ENCODE measurements around the gene RABGEF1. TPM values are rescaled to one million over a fixed set of nuclear protein-coding genes. Genes with fewer than 3 reads are reported as not detected.

Gene RABGEF1
- total RNA-seq, 1 donor from 2014 or later, result 33.2 TPM

DNA sequence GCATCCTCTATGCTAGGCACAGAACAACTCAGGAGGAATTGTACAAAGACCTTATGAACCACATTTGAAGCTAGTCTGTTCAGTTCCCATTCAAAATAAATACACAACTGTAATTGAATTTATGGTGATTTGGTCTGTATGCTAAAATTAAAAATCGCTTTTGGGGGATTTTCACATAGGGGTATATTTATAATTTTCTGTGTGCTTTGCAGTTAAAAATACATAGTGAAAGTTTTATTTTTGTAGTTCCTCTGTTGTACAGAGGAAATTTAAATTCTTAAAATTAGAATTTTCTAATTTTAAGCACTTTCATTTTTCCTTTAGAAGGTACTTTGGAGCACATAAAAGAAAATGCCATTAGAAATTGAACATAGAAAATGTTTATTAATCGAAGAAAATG, 6.9 kb downstream of the RABGEF1 start:
- peaks cover 25% of the 10 kb centered on the region for H3K4me1 Mint-ChIP-seq (ENCODE audit: low read depth, unreplicated experiment)
- H3K4me3 Mint-ChIP-seq (ENCODE audit: unreplicated experiment), result no peak overlapping the region
- Histone ChIP-seq H3K79me2 (ENCODE audit: insufficient read depth, low read length) (peaks cover 97% of the 10 kb centered on the region), H3K27ac (ENCODE audit: low read depth, low read length) (no peak overlapping the region), H3K27me3 (ENCODE audit: insufficient read depth, low read length) (no peaks in the 10 kb centered on the region), H3K4me1 (ENCODE audit: insufficient read depth, low read length) (peaks cover 10% of the 10 kb centered on the region), H4K20me1 (ENCODE audit: insufficient read depth, low read length) (peaks cover 81% of the 10 kb centered on the region), H3K9me3 (ENCODE audit: insufficient read depth, low read depth, low read length) (no peaks in the 10 kb centered on the region), H2AFZ (ENCODE audit: low read depth, low read length) (no peak overlapping the region), H3K4me2 (ENCODE audit: low read length) (no peak overlapping the region), H3K9ac (ENCODE audit: low read length) (no peak overlapping the region), H3K4me3 (ENCODE audit: insufficient read depth, low read depth, low read length) (no peak overlapping the region), H3K36me3 (ENCODE audit: insufficient read depth, low read length) (no peaks in the 10 kb centered on the region)
- FAIRE-seq (no peak), DNase-seq (ENCODE audit: low read depth) (no peak)
- no peaks in the 10 kb centered on the region for H3K27me3 Mint-ChIP-seq (ENCODE audit: low read depth, unreplicated experiment)
- H3K9me3 Mint-ChIP-seq (ENCODE audit: unreplicated experiment), result no peaks in the 10 kb centered on the region
- H3K36me3 Mint-ChIP-seq (ENCODE audit: low read depth, unreplicated experiment), result peaks cover 6% of the 10 kb centered on the region
- no peak overlapping the region for H3K27ac Mint-ChIP-seq (ENCODE audit: unreplicated experiment)
- TF ChIP-seq, protein P1, sequence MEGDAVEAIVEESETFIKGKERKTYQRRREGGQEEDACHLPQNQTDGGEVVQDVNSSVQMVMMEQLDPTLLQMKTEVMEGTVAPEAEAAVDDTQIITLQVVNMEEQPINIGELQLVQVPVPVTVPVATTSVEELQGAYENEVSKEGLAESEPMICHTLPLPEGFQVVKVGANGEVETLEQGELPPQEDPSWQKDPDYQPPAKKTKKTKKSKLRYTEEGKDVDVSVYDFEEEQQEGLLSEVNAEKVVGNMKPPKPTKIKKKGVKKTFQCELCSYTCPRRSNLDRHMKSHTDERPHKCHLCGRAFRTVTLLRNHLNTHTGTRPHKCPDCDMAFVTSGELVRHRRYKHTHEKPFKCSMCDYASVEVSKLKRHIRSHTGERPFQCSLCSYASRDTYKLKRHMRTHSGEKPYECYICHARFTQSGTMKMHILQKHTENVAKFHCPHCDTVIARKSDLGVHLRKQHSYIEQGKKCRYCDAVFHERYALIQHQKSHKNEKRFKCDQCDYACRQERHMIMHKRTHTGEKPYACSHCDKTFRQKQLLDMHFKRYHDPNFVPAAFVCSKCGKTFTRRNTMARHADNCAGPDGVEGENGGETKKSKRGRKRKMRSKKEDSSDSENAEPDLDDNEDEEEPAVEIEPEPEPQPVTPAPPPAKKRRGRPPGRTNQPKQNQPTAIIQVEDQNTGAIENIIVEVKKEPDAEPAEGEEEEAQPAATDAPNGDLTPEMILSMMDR (IDR thresholded peaks at IDR 0.05; ENCODE audit: insufficient read depth, low read depth, low read length), result no peak
- no peak for TF ChIP-seq EZH2 (IDR thresholded peaks at IDR 0.05; ENCODE audit: insufficient read depth, low read length)

- H2AFZ ChIP-seq (ENCODE audit: low read depth, low read length), result no peak overlapping the region
- H3K27ac Mint-ChIP-seq (ENCODE audit: unreplicated experiment), result no peak overlapping the region
- H3K4me2 ChIP-seq (ENCODE audit: low read length), result peak overlapping the region; percentile 12
- H3K4me1 ChIP-seq (ENCODE audit: insufficient read depth, low read length), result peaks cover 4% of the 10 kb centered on the region
- no peaks in the 10 kb centered on the region for H3K9me3 ChIP-seq (ENCODE audit: insufficient read depth, low read depth, low read length)
- peaks cover 23% of the 10 kb centered on the region for H3K4me1 Mint-ChIP-seq (ENCODE audit: low read depth, unreplicated experiment)
- FAIRE-seq (no peak), DNase-seq (ENCODE audit: low read depth) (peak; percentile 68)
- peaks cover 81% of the 10 kb centered on the region for H4K20me1 ChIP-seq (ENCODE audit: insufficient read depth, low read length)
- no peaks in the 10 kb centered on the region for H3K27me3 Mint-ChIP-seq (ENCODE audit: low read depth, unreplicated experiment)
- TF ChIP-seq EZH2 (IDR thresholded peaks at IDR 0.05; ENCODE audit: insufficient read depth, low read length), result no peak
- TF ChIP-seq, protein P1 (IDR thresholded peaks at IDR 0.05; ENCODE audit: insufficient read depth, low read depth, low read length), result no peak
- H3K36me3 Mint-ChIP-seq (ENCODE audit: low read depth, unreplicated experiment), result peaks cover 6% of the 10 kb centered on the region
- H3K4me3 Mint-ChIP-seq (ENCODE audit: unreplicated experiment), result no peak overlapping the region
- H3K27me3 ChIP-seq (ENCODE audit: insufficient read depth, low read length), result no peaks in the 10 kb centered on the region
- no peak overlapping the region for H3K4me3 ChIP-seq (ENCODE audit: insufficient read depth, low read depth, low read length)
- peaks cover 97% of the 10 kb centered on the region for H3K79me2 ChIP-seq (ENCODE audit: insufficient read depth, low read length)
- no peaks in the 10 kb centered on the region for H3K36me3 ChIP-seq (ENCODE audit: insufficient read depth, low read length)
- H3K9me3 Mint-ChIP-seq (ENCODE audit: unreplicated experiment), result no peaks in the 10 kb centered on the region
- peak overlapping the region; percentile 3 for H3K9ac ChIP-seq (ENCODE audit: low read length)
- H3K27ac ChIP-seq (ENCODE audit: low read depth, low read length), result no peak overlapping the region
These were observed 7.5 kb downstream of the RABGEF1 start for GRCh38 chr7:66747881-66748511.

DNA sequence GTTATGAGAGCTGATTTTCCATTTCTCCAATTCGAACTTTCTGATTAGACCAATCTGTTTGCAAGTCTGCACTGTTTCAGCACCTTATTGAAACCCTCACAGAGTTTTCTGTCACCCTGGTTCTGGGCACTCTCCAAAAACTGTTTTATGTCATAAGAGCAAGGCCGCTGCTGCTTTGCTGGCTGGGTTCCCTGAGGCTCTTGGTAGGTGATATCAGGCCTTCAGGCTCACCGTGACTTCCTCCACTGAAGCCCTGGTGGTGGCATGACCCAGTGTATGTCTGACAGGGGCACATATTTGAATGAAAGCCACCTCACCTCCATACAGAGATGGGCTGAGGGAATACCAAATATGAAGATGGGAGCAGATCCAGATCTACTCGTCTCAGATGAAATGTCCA, 8.3 kb downstream of the RABGEF1 start:
- Histone ChIP-seq H3K9ac (ENCODE audit: low read length) (peak overlapping the region; percentile 3), H3K4me2 (ENCODE audit: low read length) (no peak overlapping the region), H3K36me3 (ENCODE audit: insufficient read depth, low read length) (no peaks in the 10 kb centered on the region), H3K27me3 (ENCODE audit: insufficient read depth, low read length) (no peaks in the 10 kb centered on the region), H3K9me3 (ENCODE audit: insufficient read depth, low read depth, low read length) (no peaks in the 10 kb centered on the region), H3K27ac (ENCODE audit: low read depth, low read length) (no peak overlapping the region), H4K20me1 (ENCODE audit: insufficient read depth, low read length) (peaks cover 80% of the 10 kb centered on the region), H3K79me2 (ENCODE audit: insufficient read depth, low read length) (peaks cover 97% of the 10 kb centered on the region), H3K4me3 (ENCODE audit: insufficient read depth, low read depth, low read length) (no peak overlapping the region), H2AFZ (ENCODE audit: low read depth, low read length) (no peak overlapping the region), H3K4me1 (ENCODE audit: insufficient read depth, low read length) (peaks cover 4% of the 10 kb centered on the region)
- H3K4me1 Mint-ChIP-seq (ENCODE audit: low read depth, unreplicated experiment), result peaks cover 23% of the 10 kb centered on the region
- H3K27ac Mint-ChIP-seq (ENCODE audit: unreplicated experiment), result no peak overlapping the region
- no peak overlapping the region for H3K4me3 Mint-ChIP-seq (ENCODE audit: unreplicated experiment)
- no peak for FAIRE-seq
- H3K36me3 Mint-ChIP-seq (ENCODE audit: low read depth, unreplicated experiment), result peaks cover 6% of the 10 kb centered on the region
- H3K27me3 Mint-ChIP-seq (ENCODE audit: low read depth, unreplicated experiment), result no peaks in the 10 kb centered on the region
- DNase-seq (ENCODE audit: low read depth), result no peak
- TF ChIP-seq EZH2 (IDR thresholded peaks at IDR 0.05; ENCODE audit: insufficient read depth, low read length), result no peak
- TF ChIP-seq, protein P1 (IDR thresholded peaks at IDR 0.05; ENCODE audit: insufficient read depth, low read depth, low read length), result no peak
- no peaks in the 10 kb centered on the region for H3K9me3 Mint-ChIP-seq (ENCODE audit: unreplicated experiment)

Measured in astrocyte (in vitro differentiated cells and primary cell).